Liver (tissue), 9 donors: Measurements from ENCODE around the gene PARP3. TPM values are rescaled to one million over a fixed set of nuclear protein-coding genes. Genes with fewer than 3 reads are reported as not detected.

Source experiments
- DNase-seq: peaks from one replicate; pipeline ENCODE4 v3.0.0-alpha.2; 2017; ENCODE audit warnings: low spot score
- H3K27ac ChIP-seq, 2 donors: one replicate each; pipeline ENCODE4 v1.7.0; 2013; ENCODE audit warnings: inconsistent platforms in 2 of 2, low read length in 2 of 2, control low read depth in 1 of 2, low read depth in 1 of 2, mild to moderate bottlenecking in 1 of 2
- H3K27me3 ChIP-seq, 4 donors: one replicate each; pipeline versions ENCODE4 v1.6.1 to v1.7.0; 2013; ENCODE audit warnings: low read length in 3 of 4, inconsistent platforms in 1 of 4, mild to moderate bottlenecking in 1 of 4, moderate library complexity in 1 of 4; ENCODE audit not compliant: control insufficient read depth in 4 of 4, insufficient read depth in 4 of 4
- H3K36me3 ChIP-seq, 4 donors: one replicate each; pipeline versions ENCODE4 v1.6.1 to v1.7.0; 2013; ENCODE audit warnings: low read length in 3 of 4, mild to moderate bottlenecking in 3 of 4, low read depth in 1 of 4, moderate library complexity in 1 of 4; ENCODE audit not compliant: control insufficient read depth in 4 of 4, insufficient read depth in 3 of 4
- H3K4me1 ChIP-seq, 4 donors: one replicate each; pipeline versions ENCODE4 v1.6.1 to v1.7.0; 2013; ENCODE audit warnings: low read length in 3 of 4, mild to moderate bottlenecking in 3 of 4, moderate library complexity in 1 of 4; ENCODE audit not compliant: control insufficient read depth in 4 of 4, insufficient read depth in 4 of 4
- H3K4me3 ChIP-seq, 3 donors: one replicate each; pipeline versions ENCODE4 v1.6.1 to v1.7.0; 2013; ENCODE audit warnings: low read length in 3 of 3, control low read depth in 1 of 3, low read depth in 1 of 3, mild to moderate bottlenecking in 1 of 3
- H3K9ac ChIP-seq, 2 donors: one replicate each; pipeline ENCODE4 v1.7.0; 2013; ENCODE audit warnings: low read length in 2 of 2, mild to moderate bottlenecking in 2 of 2, moderate library complexity in 2 of 2, control low read depth in 1 of 2, low read depth in 1 of 2
- H3K9me3 ChIP-seq, 4 donors: one replicate each; pipeline versions ENCODE4 v1.6.1 to v1.7.0; 2013; ENCODE audit warnings: low read length in 3 of 4; ENCODE audit not compliant: control insufficient read depth in 4 of 4
- ATF3 ChIP-seq: IDR thresholded peaks from 2 replicates; pipeline ENCODE4 v1.6.1; 2016; ENCODE audit warnings: antibody characterized with exemption
- CTCF ChIP-seq: fragments of 150-350 bp; IDR thresholded peaks from 2 replicates; pipeline ENCODE4 v1.5.1; 2017; ENCODE audit warnings: improper control_type of control experiment, low read depth, low read length; ENCODE audit not compliant: missing input control
- EGR1 ChIP-seq, 2 donors: IDR thresholded peaks; 2 replicates each; pipeline ENCODE4 v1.6.1; 2016 to 2018; ENCODE audit warnings: antibody characterized with exemption in 2 of 2, low read depth in 2 of 2
- FOXA1 ChIP-seq: IDR thresholded peaks from 2 replicates; pipeline ENCODE4 v1.6.1; 2016; ENCODE audit warnings: antibody characterized with exemption
- FOXA2 ChIP-seq: IDR thresholded peaks from 2 replicates; pipeline ENCODE4 v1.6.1; 2016; ENCODE audit warnings: antibody characterized with exemption
- GABPA ChIP-seq, 2 donors: IDR thresholded peaks in 1 of 2; conservative IDR thresholded peaks in 1 of 2; 2 replicates each; pipeline ENCODE4 v1.6.1; 2016; ENCODE audit warnings: antibody characterized with exemption in 2 of 2, mild to moderate bottlenecking in 1 of 2, moderate library complexity in 1 of 2
- HNF4A ChIP-seq, 2 donors: conservative IDR thresholded peaks; 2 replicates each; pipeline ENCODE4 v1.6.1; 2016; ENCODE audit warnings: antibody characterized with exemption in 2 of 2, mild to moderate bottlenecking in 2 of 2
- HNF4G ChIP-seq: IDR thresholded peaks from 2 replicates; pipeline ENCODE4 v1.6.1; 2016; ENCODE audit warnings: antibody characterized with exemption
- MAX ChIP-seq: IDR thresholded peaks from 2 replicates; pipeline ENCODE4 v1.6.1; 2016; ENCODE audit warnings: antibody characterized with exemption
- NR2F2 ChIP-seq: IDR thresholded peaks from 2 replicates; pipeline ENCODE4 v1.6.1; 2016; ENCODE audit warnings: antibody characterized with exemption
- REST ChIP-seq: IDR thresholded peaks from 2 replicates; pipeline ENCODE4 v1.6.1; 2016; ENCODE audit warnings: antibody characterized with exemption, mild to moderate bottlenecking
- RXRA ChIP-seq, 2 donors: IDR thresholded peaks; 2 replicates each; pipeline ENCODE4 v1.6.1; 2017 to 2018; ENCODE audit warnings: antibody characterized with exemption in 2 of 2, mild to moderate bottlenecking in 1 of 2
- SP1 ChIP-seq: IDR thresholded peaks from 2 replicates; pipeline ENCODE4 v1.6.1; 2018; ENCODE audit warnings: antibody characterized with exemption, mild to moderate bottlenecking
- YY1 ChIP-seq: IDR thresholded peaks from 2 replicates; pipeline ENCODE4 v1.6.1; 2016; ENCODE audit warnings: antibody characterized with exemption, mild to moderate bottlenecking
- ZBTB33 ChIP-seq: IDR thresholded peaks from 2 replicates; pipeline ENCODE4 v1.6.1; 2016; ENCODE audit warnings: antibody characterized with exemption
- WGBS: extraction: QIAGEN DNeasy Blood & Tissue Kit; methylation state at CpG from one replicate; pipeline ENCODE4 v1.1.7; 2013; 5-methylcytosine and 5-hydroxymethylcytosine counted together
- polyA plus RNA-seq, 2 donors: library from polyadenylated mRNA; stranded (reverse) in 1 of 2; unstranded in 1 of 2; fragments of 200-250 nt in 1 of 2; fragments of >200 nt in 1 of 2; fragmentation: Nextera tagmentation in 1 of 2; extraction: Ambion mirVana in 1 of 2; gene quantifications; one replicate each; pipeline versions ENCODE4 v1.2.1 to v1.2.3, GENCODE V29; 2013 to 2015
- total RNA-seq, 2 donors: library from RNA; depleted of rRNA; stranded (reverse); fragments of >200 nt; gene quantifications; one replicate each; pipeline ENCODE4 v1.2.3, GENCODE V29; 2014
- donor health status: healthy.
- donor health status: healthy.
- donor health status: healthy.
- donor health status: healthy.
- donor health status: healthy.

PARP3 gene
- total and polyA plus RNA-seq, 4 donors, result 1.5 to 21.4 (median 12.7) TPM

GRCh38 chr3:51941463-51941797, 733 bp upstream of the PARP3 start:
- Histone ChIP-seq H3K27ac (peak overlapping the region; percentile 34 to 52), H3K27me3 (no peaks in the 10 kb centered on the region), H3K4me1 (peaks cover 10 to 31% (median 23%) of the 10 kb centered on the region in 4 donors), H3K36me3 (peaks cover 4 to 29% (median 16%) of the 10 kb centered on the region in 4 donors), H3K9me3 (no peaks in the 10 kb centered on the region), H3K4me3 (peak overlapping the region; percentile 79 to 94 (median 81)), H3K9ac (peak overlapping the region; percentile 38 to 70)
- TF ChIP-seq FOXA1, result no peak
- TF ChIP-seq ZBTB33, result no peak
- TF ChIP-seq MAX, result no peak
- no peak for TF ChIP-seq HNF4G
- no peak for TF ChIP-seq REST
- TF ChIP-seq GABPA (IDR thresholded peaks at IDR 0.05 in 1 of 2, conservative IDR thresholded peaks at IDR 0.05 in 1 of 2), result no peak
- no peak for TF ChIP-seq ATF3
- no peak for DNase-seq
- under 1% methylated on average over 20 of the region's 20 CpGs for WGBS

- H3K36me3 ChIP-seq, result peaks cover under 1 to 23% (median 11%) of the 10 kb centered on the region in 4 donors
- no peak for DNase-seq
- peaks cover 10 to 31% (median 23%) of the 10 kb centered on the region in 4 donors for H3K4me1 ChIP-seq
- H3K27me3 ChIP-seq, result no peaks in the 10 kb centered on the region
- peak overlapping the region; percentile 36 to 67 (median 51) for H3K4me3 ChIP-seq
- no peaks in the 10 kb centered on the region for H3K9me3 ChIP-seq
- peak overlapping the region; percentile 84 to 88 for H3K27ac ChIP-seq
- peak overlapping the region; percentile 58 to 63 for H3K9ac ChIP-seq
- WGBS, result 26% methylated on average over 17 of the region's 17 CpGs
- TF ChIP-seq CTCF (no peak), EGR1 (IDR thresholded peaks at IDR 0.05; ENCODE audit: low read depth in 2 of 2) (no peak), FOXA2 (no peak), ATF3 (no peak), RXRA (IDR thresholded peaks at IDR 0.05) (peak; percentile 26 to 58), YY1 (peak; percentile 57), NR2F2 (peak; percentile 62), REST (peak; percentile 13), HNF4G (peak; percentile 26), HNF4A (conservative IDR thresholded peaks at IDR 0.05) (peak; percentile 61 to 75), SP1 (peak; percentile 68), MAX (no peak), FOXA1 (no peak), GABPA (IDR thresholded peaks at IDR 0.05 in 1 of 2, conservative IDR thresholded peaks at IDR 0.05 in 1 of 2) (no peak)
Observed at GRCh38 chr3:51942603-51943450, 664 bp downstream of the PARP3 start.
